ENCODE results near the gene TCEAL3.

Gene TCEAL3

GRCh38 chrX:103610282-103610681 lies 2.5 kb downstream of the TCEAL3 start:
- DNase-seq (ENCODE audit: extremely low read depth, low read depth) = no peak
- TF ChIP-seq CTCF (IDR thresholded peaks at IDR 0.05; ENCODE audit: low read depth, low read length) = no peak

- no peak for TF ChIP-seq CTCF (IDR thresholded peaks at IDR 0.05; ENCODE audit: low read depth, low read length)
- no peak for DNase-seq (ENCODE audit: extremely low read depth, low read depth)
Measured at GRCh38 chrX:103613362-103613890, 5.7 kb downstream of the TCEAL3 start.

GRCh38 chrX:103614999-103615398 lies 7.2 kb downstream of the TCEAL3 start:
- no peak for DNase-seq (ENCODE audit: extremely low read depth, low read depth)
- no peak for TF ChIP-seq CTCF (IDR thresholded peaks at IDR 0.05; ENCODE audit: low read depth, low read length)

- no peak for TF ChIP-seq CTCF (IDR thresholded peaks at IDR 0.05; ENCODE audit: low read depth, low read length)
- no peak for DNase-seq (ENCODE audit: extremely low read depth, low read depth)
Measured at GRCh38 chrX:103615781-103616371, 8.1 kb downstream of the TCEAL3 start.

- no peak for TF ChIP-seq CTCF (IDR thresholded peaks at IDR 0.05; ENCODE audit: low read depth, low read length)
- DNase-seq (ENCODE audit: extremely low read depth, low read depth) = no peak
Measured at GRCh38 chrX:103616676-103617186, 9.0 kb downstream of the TCEAL3 start.

- DNase-seq (ENCODE audit: extremely low read depth, low read depth) = no peak
- no peak for TF ChIP-seq CTCF (IDR thresholded peaks at IDR 0.05; ENCODE audit: low read depth, low read length)
Measured at GRCh38 chrX:103624111-103624510, 16.3 kb downstream of the TCEAL3 start.

GRCh38 chrX:103626855-103627254 lies 19.1 kb downstream of the TCEAL3 start:
- no peak for TF ChIP-seq CTCF (IDR thresholded peaks at IDR 0.05; ENCODE audit: low read depth, low read length)
- no peak for DNase-seq (ENCODE audit: extremely low read depth, low read depth)

Measured in AG09319 (cell line).